Stomach (tissue), 4 donors: ENCODE data around the gene TFRC.

ENCODE experiments used
- CTCF ChIP-seq, 7 experiments: fragments of 450-650 bp in 4 of 7; fragments of 200-600 bp in 3 of 7; sonication (generic) in 3 of 7; IDR thresholded peaks; one replicate each; pipeline ENCODE4 v1.5.1; 2016 to 2019; ENCODE audit warnings: antibody characterized with exemption in 7 of 7, control low read depth in 2 of 7, mild to moderate bottlenecking in 1 of 7
- POLR2A ChIP-seq, 4 donors: fragments of 450-650 bp; IDR thresholded peaks; one replicate each; pipeline ENCODE4 v1.6.1; 2016; ENCODE audit warnings: antibody characterized with exemption in 4 of 4, control low read depth in 2 of 4, mild to moderate bottlenecking in 1 of 4, moderate library complexity in 1 of 4
- POLR2AphosphoS5 ChIP-seq, 3 donors: sonication (generic); formaldehyde crosslinking; IDR thresholded peaks; one replicate each; pipeline ENCODE4 v1.6.1; 2016; ENCODE audit warnings: antibody characterized with exemption in 3 of 3

GRCh38 chr3:196020373-196020772, 61.5 kb downstream of the TFRC start:
- TF ChIP-seq CTCF (IDR thresholded peaks at IDR 0.05) = no peak
- TF ChIP-seq POLR2AphosphoS5 (IDR thresholded peaks at IDR 0.05) = no peak
- no peak for TF ChIP-seq POLR2A (IDR thresholded peaks at IDR 0.05)
